GM23248 (cell line): ENCODE measurements around the gene FPGS. TPM values are rescaled to one million over a fixed set of nuclear protein-coding genes. Genes with fewer than 3 reads are reported as not detected.
A peak's percentile ranks its signal among the peaks of the same experiment; 100 is the strongest.
"Not testable (repeated sequence)": the region's sequence is repeated elsewhere in the genome, so short reads cannot be mapped to it uniquely, and the experiment has no call there.

ENCODE experiments used
- DNase-seq: peaks from one replicate; pipeline ENCODE4 v3.0.0-alpha.2; 2015
- H2AFZ ChIP-seq: fragments of 200-600 bp; sonication (generic); 2 replicates; pipeline ENCODE4 v1.6.1; 2016; ENCODE audit warnings: antibody characterized with exemption
- H3F3A ChIP-seq: fragments of 200-600 bp; sonication (generic); 2 replicates; pipeline ENCODE4 v1.6.1; 2016; ENCODE audit warnings: mild to moderate bottlenecking, antibody characterized with exemption, mixed run types; ENCODE audit not compliant: insufficient read depth
- H3K27ac ChIP-seq: fragments of 200-600 bp; sonication (generic); 2 replicates; pipeline ENCODE4 v1.5.1; 2016; ENCODE audit warnings: mild to moderate bottlenecking
- H3K27me3 ChIP-seq: fragments of 200-600 bp; sonication (generic); replicated peaks from 2 replicates; pipeline ENCODE4 v1.6.1; 2016; ENCODE audit warnings: mild to moderate bottlenecking; ENCODE audit not compliant: insufficient read depth
- H3K36me3 ChIP-seq: fragments of 200-600 bp; sonication (generic); 2 replicates; pipeline ENCODE4 v1.6.1; 2016; ENCODE audit warnings: low read depth, mild to moderate bottlenecking
- H3K4me1 ChIP-seq: fragments of 200-600 bp; sonication (generic); 2 replicates; pipeline ENCODE4 v1.6.1; 2016; ENCODE audit warnings: mild to moderate bottlenecking; ENCODE audit not compliant: insufficient read depth
- H3K4me2 ChIP-seq: fragments of 200-600 bp; sonication (generic); one replicate; pipeline ENCODE4 v1.6.1; 2016; ENCODE audit warnings: mild to moderate bottlenecking; ENCODE audit not compliant: unreplicated experiment
- H3K4me3 ChIP-seq: fragments of 200-600 bp; sonication (generic); 2 replicates; pipeline ENCODE4 v1.5.1; 2016; ENCODE audit warnings: mild to moderate bottlenecking
- H3K79me2 ChIP-seq: fragments of 200-600 bp; sonication (generic); 2 replicates; pipeline ENCODE4 v1.6.1; 2016; ENCODE audit warnings: mild to moderate bottlenecking; ENCODE audit not compliant: insufficient read depth
- H3K9ac ChIP-seq: fragments of 200-600 bp; sonication (generic); 2 replicates; pipeline ENCODE4 v1.6.1; 2016; ENCODE audit warnings: mild to moderate bottlenecking
- H3K9me2 ChIP-seq: fragments of 200-600 bp; sonication (generic); 2 replicates; pipeline ENCODE4 v1.6.1; 2016; ENCODE audit warnings: mixed run types, mild to moderate bottlenecking, moderate library complexity; ENCODE audit not compliant: insufficient read depth
- H3K9me3 ChIP-seq: fragments of 200-600 bp; sonication (generic); one replicate; pipeline ENCODE4 v1.6.1; 2017; ENCODE audit warnings: low read depth
- H4K20me1 ChIP-seq: fragments of 200-600 bp; sonication (generic); 2 replicates; pipeline ENCODE4 v1.6.0; 2016; ENCODE audit not compliant: insufficient read depth
- EZH2 ChIP-seq: fragments of 200-600 bp; sonication (generic); IDR thresholded peaks from 2 replicates; pipeline ENCODE4 v1.6.1; 2018; ENCODE audit warnings: antibody characterized with exemption, mild to moderate bottlenecking; ENCODE audit not compliant: insufficient read depth, poor library complexity, severe bottlenecking
- EZH2phosphoT487 ChIP-seq: fragments of 200-600 bp; sonication (generic); IDR thresholded peaks from 2 replicates; pipeline ENCODE4 v1.6.1; 2018; ENCODE audit warnings: antibody characterized with exemption, moderate library complexity, mild to moderate bottlenecking, low read depth; ENCODE audit not compliant: insufficient read depth
- WGBS, 2 experiments: methylation state at CpG; one replicate each; pipeline ENCODE4 v1.1.6; 2015 to 2017; ENCODE audit warnings: low lambda C conversion rate in 2 of 2, low coverage in 1 of 2; ENCODE audit errors: missing lambda C conversion rate in 2 of 2; 5-methylcytosine and 5-hydroxymethylcytosine counted together
- in situ Hi-C: fragments of 300-500 bp; cut with MboI; formaldehyde crosslinking; loops from 2 replicates; pipeline ENCODE4 v1.15.0; 2020
- polyA plus RNA-seq: library from polyadenylated mRNA; unstranded; fragments of >200 nt; fragmentation: Nextera tagmentation; extraction: Ambion mirVana; gene quantifications from 2 replicates; pipeline ENCODE4 v1.2.1, GENCODE V29; 2016
- total RNA-seq: library from RNA; depleted of rRNA; stranded (reverse); fragments of >200 nt; shearing (Covaris generic); gene quantifications from 2 replicates; pipeline ENCODE4 v1.2.3, GENCODE V29; 2014

FPGS gene
- total and polyA plus RNA-seq, 2 experiments from 2014 or later: 60.2 to 80.4 TPM

- H3K4me1 ChIP-seq: peaks cover 50% of the 10 kb centered on the region
- no peaks in the 10 kb centered on the region for H3K27me3 ChIP-seq
- 4 to 8% methylated on average over 17 to 18 of the region's 18 CpGs for WGBS, 2 experiments
- TF ChIP-seq EZH2phosphoT487 (no peak), EZH2 (no peak)
- no peak overlapping the region for H2AFZ ChIP-seq
- H3K36me3 ChIP-seq: 0 out of 2 replicates have a peak, but pooled peaks cover 4% of the 10 kb centered on the region
- peak overlapping the region; percentile 36 for H3K4me2 ChIP-seq
- in situ Hi-C loops: no loop called here
- peak overlapping the region; percentile 94 for H3K9ac ChIP-seq
- no peaks in the 10 kb centered on the region for H4K20me1 ChIP-seq
- peaks cover 81% of the 10 kb centered on the region for H3K79me2 ChIP-seq
- no peaks in the 10 kb centered on the region for H3K9me2 ChIP-seq
- peak; percentile 99 for DNase-seq
- peaks cover 56% of the 10 kb centered on the region for H3F3A ChIP-seq
- peak overlapping the region; percentile 44 for H3K4me3 ChIP-seq
- H3K27ac ChIP-seq: peak overlapping the region; percentile 100
- H3K9me3 ChIP-seq: no peaks in the 10 kb centered on the region
Observed at GRCh38 chr9:127838375-127839078, 35.8 kb downstream of the FPGS start.

DNA sequence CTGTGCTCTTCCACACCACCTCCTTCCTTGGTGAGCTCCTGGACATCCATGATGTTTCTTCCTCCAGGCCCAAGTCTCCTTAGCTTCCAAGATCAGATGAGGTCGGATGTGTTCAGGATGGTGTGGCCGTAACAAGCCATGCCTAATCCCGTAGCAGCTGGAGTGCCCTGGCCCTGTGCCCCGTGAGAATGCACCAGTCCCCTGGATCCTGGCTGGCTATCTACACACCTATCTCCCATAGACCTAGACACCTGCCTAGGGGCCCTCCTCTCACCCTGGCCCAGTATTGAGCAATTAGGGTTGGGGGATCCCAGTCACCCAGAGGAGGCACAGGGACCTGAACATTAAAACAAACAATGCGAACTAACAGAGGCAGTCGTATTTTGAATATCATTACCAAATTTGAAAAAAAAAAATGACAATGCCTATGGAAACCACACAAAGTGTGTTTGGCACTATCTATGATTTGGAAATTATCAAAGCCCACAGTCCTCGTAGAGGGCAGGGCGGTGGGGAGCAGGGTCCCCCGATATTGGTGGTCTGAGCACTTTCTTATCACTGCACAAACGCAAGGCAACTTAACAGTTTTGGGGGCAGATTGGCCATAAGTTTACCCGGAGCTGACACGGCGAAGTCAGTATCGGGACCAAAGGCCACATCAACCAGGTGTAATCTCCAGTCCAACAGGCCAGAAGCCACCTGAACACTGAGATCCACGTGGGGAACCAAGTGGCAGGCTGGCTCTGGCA is 38.6 kb downstream of the FPGS start:
- Histone ChIP-seq H3K9me2 (no peaks in the 10 kb centered on the region), H3K9ac (no peak overlapping the region), H3K79me2 (peaks cover 83% of the 10 kb centered on the region), H3F3A (peaks cover 42% of the 10 kb centered on the region), H4K20me1 (no peaks in the 10 kb centered on the region), H3K36me3 (0 out of 2 replicates have a peak, but pooled peaks cover 4% of the 10 kb centered on the region), H2AFZ (no peak overlapping the region), H3K9me3 (no peaks in the 10 kb centered on the region), H3K4me3 (no peak overlapping the region), H3K27me3 (no peaks in the 10 kb centered on the region), H3K4me2 (no peak overlapping the region), H3K4me1 (peaks cover 29% of the 10 kb centered on the region), H3K27ac (no peak overlapping the region)
- in situ Hi-C loops: no loop called here
- no peak for DNase-seq
- 75% methylated on average over 15 of the region's 15 CpGs for WGBS, 2 experiments
- TF ChIP-seq EZH2: no peak
- TF ChIP-seq EZH2phosphoT487: no peak

- H3K27me3 ChIP-seq: no peaks in the 10 kb centered on the region
- peaks cover 14% of the 10 kb centered on the region; the same call in 1 of the 2 replicates for H3F3A ChIP-seq
- in situ Hi-C loops: no loop called here
- H3K4me1 ChIP-seq: peaks cover 12% of the 10 kb centered on the region; the same call in 1 of the 2 replicates
- H3K4me2 ChIP-seq: no peak overlapping the region
- no peaks in the 10 kb centered on the region for H4K20me1 ChIP-seq
- no peaks in the 10 kb centered on the region for H3K9me2 ChIP-seq
- H3K9ac ChIP-seq: no peak overlapping the region
- peaks cover 9% of the 10 kb centered on the region; the same call in 1 of the 2 replicates for H3K36me3 ChIP-seq
- H3K9me3 ChIP-seq: no peaks in the 10 kb centered on the region
- peak; percentile 31 for DNase-seq
- no peak overlapping the region for H3K4me3 ChIP-seq
- TF ChIP-seq EZH2: no peak
- no peak for TF ChIP-seq EZH2phosphoT487
- peak overlapping the region; percentile 58 for H3K27ac ChIP-seq
- H3K79me2 ChIP-seq: peaks cover 96% of the 10 kb centered on the region
- no peak overlapping the region for H2AFZ ChIP-seq
- WGBS, 2 experiments: 69 to 72% methylated on average over 16 of the region's 16 CpGs
Observed at GRCh38 chr9:127844821-127845359, 42.2 kb downstream of the FPGS start.

- H3K79me2 ChIP-seq: peaks cover 96% of the 10 kb centered on the region
- H3K36me3 ChIP-seq: peaks cover 11% of the 10 kb centered on the region; the same call in 1 of the 2 replicates
- DNase-seq, H3K9me2 ChIP-seq, H4K20me1 ChIP-seq, H3K4me2 ChIP-seq, H3K4me3 ChIP-seq, H2AFZ ChIP-seq, in situ Hi-C loops, H3K27me3 ChIP-seq, H3K9ac ChIP-seq, H3K9me3 ChIP-seq: not testable (repeated sequence)
- WGBS, 2 experiments: 100% methylated on average over 4 of the region's 4 CpGs
- peaks cover 12% of the 10 kb centered on the region; the same call in 1 of the 2 replicates for H3K4me1 ChIP-seq
- H3K27ac ChIP-seq: peak overlapping the region; percentile 58
- H3F3A ChIP-seq: 0 out of 2 replicates have a peak, but pooled peaks cover 14% of the 10 kb centered on the region
Observed at GRCh38 chr9:127845619-127846018, 42.9 kb downstream of the FPGS start.
